ENCODE measurements around the gene RTP5.

RTP5 gene

DNA sequence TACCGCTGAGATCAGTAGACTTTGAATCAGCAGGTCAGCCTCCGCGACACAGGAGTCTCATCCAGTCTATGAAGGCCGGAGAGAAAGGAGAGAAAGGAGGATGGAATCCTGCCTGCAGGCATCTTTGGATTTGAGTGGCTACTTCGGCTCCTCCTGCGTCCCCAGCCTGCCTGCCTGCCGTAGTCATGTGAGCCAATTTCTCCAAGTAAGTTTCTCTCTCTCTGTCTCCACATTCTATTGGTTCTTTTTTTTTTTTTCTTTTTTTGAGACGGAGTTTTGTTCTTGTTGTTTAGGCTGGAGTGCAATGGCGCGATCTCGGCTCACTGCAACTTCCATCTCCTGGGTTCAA, 27.5 kb upstream of the RTP5 start:
- no peaks in the 10 kb centered on the region; a peak in 1 of 22 replicates for H4K20me1 ChIP-seq
- H3K27me3 ChIP-seq, result 0 out of 22 replicates have a peak, but pooled peaks cover 0 to 3% (median 0%) of the 10 kb centered on the region in 11 experiments
- TF ChIP-seq Cebpa-rat (IDR thresholded peaks at IDR 0.05), result no peak
- H3K4me1 ChIP-seq, result peaks cover 45 to 66% (median 62%) of the 10 kb centered on the region in 10 experiments
- H3K9me3 ChIP-seq (replicated peaks in 1 of 11), result no peaks in the 10 kb centered on the region
- H3K4me3 ChIP-seq, result no peak overlapping the region
- peak overlapping the region in 1 of 11 experiments; percentile 80; a peak in 3 of 22 replicates for H3K9ac ChIP-seq
- H3K27ac ChIP-seq, result peak overlapping the region in 6 of 11 experiments; percentile 70 to 90 (median 84); a peak in 7 of 22 replicates
- peak overlapping the region; percentile 82 to 99 (median 91); a peak in 17 of 22 replicates for H3K4me2 ChIP-seq
- no peaks in the 10 kb centered on the region for H3K36me3 ChIP-seq

DNA sequence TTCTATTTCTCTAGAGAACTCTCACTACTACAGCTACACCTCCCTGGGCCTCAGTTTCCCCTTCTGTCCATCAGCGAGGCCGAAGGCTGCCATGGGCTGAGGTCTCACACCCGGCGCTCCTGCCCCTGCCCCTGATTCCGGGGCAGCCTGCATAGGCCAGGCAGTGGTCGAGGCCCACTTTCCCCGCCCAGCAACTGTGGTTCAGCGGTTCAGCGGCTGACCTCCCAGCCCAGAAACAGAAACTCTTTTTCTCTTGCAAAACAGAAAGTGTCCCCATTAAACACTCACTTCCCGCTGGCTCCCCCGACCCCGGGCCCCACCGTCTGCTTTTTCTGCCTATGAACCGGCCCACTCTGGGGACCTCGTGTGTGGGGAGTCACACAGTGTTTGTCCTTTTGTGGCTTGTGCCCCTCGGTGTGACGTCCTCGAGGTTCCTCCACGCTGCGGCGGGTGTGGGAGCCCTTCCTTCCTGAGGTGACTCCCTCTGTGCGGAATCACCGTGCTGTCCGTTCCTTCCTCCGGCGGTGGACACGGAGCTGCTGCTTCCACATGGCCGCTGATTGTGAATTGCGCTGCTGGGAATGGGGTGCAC, 26.8 kb upstream of the RTP5 start:
- H3K27me3 ChIP-seq, result 0 out of 22 replicates have a peak, but pooled peaks cover 0 to 3% (median 0%) of the 10 kb centered on the region in 11 experiments
- H3K4me1 ChIP-seq, result peaks cover 45 to 66% (median 62%) of the 10 kb centered on the region in 10 experiments
- peak overlapping the region; percentile 82 to 99 (median 91) for H3K4me2 ChIP-seq
- H3K9me3 ChIP-seq (replicated peaks in 1 of 11), result no peaks in the 10 kb centered on the region
- H3K36me3 ChIP-seq, result no peaks in the 10 kb centered on the region
- no peaks in the 10 kb centered on the region; a peak in 1 of 22 replicates for H4K20me1 ChIP-seq
- peak overlapping the region in 8 of 10 experiments; percentile 29 to 62 (median 42); a peak in 15 of 20 replicates for H3K4me3 ChIP-seq
- TF ChIP-seq Cebpa-rat (IDR thresholded peaks at IDR 0.05), result no peak
- peak overlapping the region; percentile 55 to 86 (median 68); a peak in 21 of 22 replicates for H3K9ac ChIP-seq
- H3K27ac ChIP-seq, result peak overlapping the region; percentile 50 to 90 (median 74)

GRCh38 chr2:241843321-241844065, 26.0 kb upstream of the RTP5 start:
- Histone ChIP-seq H3K4me2 (peak overlapping the region; percentile 83 to 99 (median 93)), H3K27ac (peak overlapping the region; percentile 50 to 90 (median 74)), H3K4me3 (peak overlapping the region in 8 of 10 experiments; percentile 29 to 62 (median 44); a peak in 16 of 20 replicates)

DNA sequence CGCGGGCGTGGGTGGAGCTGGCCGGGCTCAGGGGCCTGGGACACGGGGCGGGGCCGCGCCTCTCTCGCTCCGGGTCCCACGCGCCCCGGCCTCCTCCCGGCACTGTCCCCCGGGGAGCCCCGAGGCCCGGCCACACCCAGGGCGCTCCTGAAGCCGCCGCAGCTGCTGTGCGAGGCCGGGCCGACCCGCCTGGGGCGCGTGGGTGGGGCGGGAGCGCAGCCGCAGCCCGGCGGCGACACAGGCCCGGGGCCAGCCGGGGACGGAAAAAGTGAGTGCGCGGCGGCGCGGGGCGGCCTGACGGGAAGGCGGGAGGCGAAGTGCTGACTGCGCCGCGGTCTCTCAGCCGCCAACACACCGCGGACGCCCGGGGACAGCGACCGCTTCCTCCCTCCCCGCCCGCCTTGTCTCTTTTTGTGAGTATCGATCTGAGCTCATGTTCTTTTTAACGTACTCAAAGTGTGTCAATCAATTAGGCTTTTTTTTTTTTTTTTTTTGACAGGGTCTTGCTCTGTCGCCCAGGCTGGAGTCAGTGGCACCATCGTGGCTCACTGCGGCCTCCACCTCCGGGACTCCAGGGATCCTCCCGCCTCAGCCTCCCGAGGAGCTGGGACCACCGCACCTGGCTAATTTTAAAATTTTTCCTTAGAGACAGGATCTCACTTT, 25.3 kb upstream of the RTP5 start:
- peak overlapping the region; percentile 43 to 66 (median 53) for H3K4me3 ChIP-seq
- no peak for TF ChIP-seq Cebpa-rat (IDR thresholded peaks at IDR 0.05)
- no peaks in the 10 kb centered on the region for H3K36me3 ChIP-seq
- peak overlapping the region; percentile 57 to 90 (median 72) for H3K27ac ChIP-seq
- no peaks in the 10 kb centered on the region for H3K9me3 ChIP-seq (replicated peaks in 1 of 11)
- 0 out of 22 replicates have a peak, but pooled peaks cover 0 to 3% (median 0%) of the 10 kb centered on the region in 11 experiments for H3K27me3 ChIP-seq
- H4K20me1 ChIP-seq, result no peaks in the 10 kb centered on the region; a peak in 1 of 22 replicates
- H3K9ac ChIP-seq, result peak overlapping the region; percentile 62 to 85 (median 78)
- H3K4me1 ChIP-seq, result peaks cover 45 to 66% (median 62%) of the 10 kb centered on the region in 10 experiments
- H3K4me2 ChIP-seq, result peak overlapping the region; percentile 81 to 95 (median 91)

More at GRCh38 chr2:241843321-241844065, 26.0 kb upstream of the RTP5 start:
- Histone ChIP-seq H3K9me3 (replicated peaks in 1 of 11) (no peaks in the 10 kb centered on the region), H4K20me1 (no peaks in the 10 kb centered on the region; a peak in 1 of 22 replicates), H3K4me1 (peaks cover 45 to 66% (median 62%) of the 10 kb centered on the region in 10 experiments), H3K9ac (peak overlapping the region; percentile 55 to 86 (median 68); a peak in 20 of 22 replicates), H3K27me3 (0 out of 22 replicates have a peak, but pooled peaks cover 0 to 3% (median 0%) of the 10 kb centered on the region in 11 experiments), H3K36me3 (no peaks in the 10 kb centered on the region)
- no peak for TF ChIP-seq Cebpa-rat (IDR thresholded peaks at IDR 0.05)

DNA sequence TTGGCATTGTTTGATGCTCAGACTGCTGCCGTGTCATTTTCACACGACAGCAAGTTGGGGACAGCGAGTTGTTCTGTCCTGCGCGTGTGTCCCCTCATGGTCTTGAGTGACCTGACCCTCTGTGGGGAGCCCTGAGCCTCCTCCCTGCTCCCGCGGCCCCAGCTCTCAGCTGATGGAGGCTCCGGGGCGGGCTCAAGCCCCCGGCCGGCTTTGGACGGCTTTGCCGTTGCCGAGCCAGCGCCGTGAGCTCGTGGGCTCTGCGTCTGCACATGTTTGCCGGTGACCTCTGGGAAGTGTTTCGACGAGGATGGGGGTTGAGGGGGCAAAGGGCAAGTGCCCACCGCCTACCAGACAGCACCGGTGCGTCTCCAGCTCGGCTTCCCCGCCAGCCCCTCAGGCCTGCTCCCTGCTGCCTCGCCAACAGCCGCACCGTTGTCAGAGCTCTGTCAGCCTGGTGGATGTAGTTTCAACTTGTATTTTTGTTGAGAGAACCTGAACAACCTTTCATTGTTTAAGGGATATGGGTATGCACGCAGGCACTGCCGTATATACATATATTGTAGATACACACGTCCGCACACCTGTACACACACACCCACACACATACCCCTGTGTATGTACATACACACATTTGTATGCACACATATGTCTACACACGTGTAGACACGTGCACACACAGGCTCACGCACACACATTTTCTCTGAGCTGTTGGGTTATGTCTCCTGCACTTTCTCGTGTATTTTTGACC, 24.5 kb upstream of the RTP5 start:
- Histone ChIP-seq H3K36me3 (peaks cover 0 to 2% (median 0%) of the 10 kb centered on the region in 11 experiments; a peak in 1 of 22 replicates), H3K4me2 (peak overlapping the region; percentile 81 to 95 (median 91)), H3K27me3 (0 out of 22 replicates have a peak, but pooled peaks cover 0 to 3% (median 0%) of the 10 kb centered on the region in 11 experiments), H3K9ac (peak overlapping the region in 10 of 11 experiments; percentile 72 to 85 (median 78); a peak in 20 of 22 replicates), H3K4me3 (peak overlapping the region in 9 of 10 experiments; percentile 43 to 66 (median 54); a peak in 17 of 20 replicates), H3K27ac (peak overlapping the region; percentile 57 to 90 (median 72); a peak in 19 of 22 replicates), H3K9me3 (replicated peaks in 1 of 11) (no peaks in the 10 kb centered on the region), H3K4me1 (peaks cover 45 to 63% (median 60%) of the 10 kb centered on the region in 10 experiments), H4K20me1 (peaks cover 0 to 7% (median 0%) of the 10 kb centered on the region in 11 experiments; a peak in 4 of 22 replicates)
- no peak for TF ChIP-seq Cebpa-rat (IDR thresholded peaks at IDR 0.05)

DNA sequence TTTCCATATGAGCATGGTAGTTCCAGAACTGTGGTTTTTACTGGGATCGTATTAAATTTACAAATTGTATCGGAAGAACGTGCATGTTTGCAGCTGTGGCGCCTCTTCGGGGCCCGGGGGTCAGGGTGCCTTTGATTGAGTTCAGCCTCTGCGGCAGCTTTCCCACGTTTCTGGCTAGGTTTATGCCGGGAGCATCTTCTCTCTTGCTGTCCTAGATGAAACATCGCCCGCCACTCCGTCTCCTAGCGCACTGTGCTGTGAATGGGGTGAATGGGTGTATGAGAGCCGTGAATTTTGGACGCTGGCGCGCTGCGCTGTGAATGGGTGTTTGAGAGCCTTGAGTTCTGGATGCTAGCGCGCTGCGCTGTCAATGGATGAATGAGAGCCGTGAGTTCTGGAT, 23.1 kb upstream of the RTP5 start:
- Histone ChIP-seq H3K4me3 (peak overlapping the region in 2 of 10 experiments; percentile 15 to 43; a peak in 2 of 20 replicates), H3K9ac (peak overlapping the region in 3 of 11 experiments; percentile 24 to 44 (median 35); a peak in 3 of 22 replicates), H4K20me1 (peaks cover 0 to 18% (median 0%) of the 10 kb centered on the region in 11 experiments; a peak in 7 of 22 replicates), H3K4me1 (peaks cover 40 to 52% (median 48%) of the 10 kb centered on the region in 10 experiments), H3K27ac (no peak overlapping the region), H3K4me2 (peak overlapping the region; percentile 3 to 95 (median 91); a peak in 17 of 22 replicates), H3K9me3 (replicated peaks in 1 of 11) (no peaks in the 10 kb centered on the region), H3K27me3 (0 out of 22 replicates have a peak, but pooled peaks cover 0 to 3% (median 0%) of the 10 kb centered on the region in 11 experiments), H3K36me3 (peaks cover 0 to 13% (median 0%) of the 10 kb centered on the region in 11 experiments; a peak in 5 of 22 replicates)
- no peak for TF ChIP-seq Cebpa-rat (IDR thresholded peaks at IDR 0.05)

- TF ChIP-seq Cebpa-rat (IDR thresholded peaks at IDR 0.05), result no peak
Observed at GRCh38 chr2:241848761-241849615, 20.5 kb upstream of the RTP5 start.

More at GRCh38 chr2:241848761-241849615, 20.5 kb upstream of the RTP5 start:
- Histone ChIP-seq H3K4me2 (no peak overlapping the region), H3K27me3 (0 out of 22 replicates have a peak, but pooled peaks cover 0 to 3% (median 0%) of the 10 kb centered on the region in 11 experiments), H3K4me1 (peaks cover 31 to 44% (median 37%) of the 10 kb centered on the region in 10 experiments), H3K27ac (no peak overlapping the region), H3K36me3 (peaks cover 0 to 28% (median 0%) of the 10 kb centered on the region in 11 experiments; a peak in 5 of 22 replicates), H3K9me3 (replicated peaks in 1 of 11) (no peaks in the 10 kb centered on the region), H4K20me1 (peaks cover 0 to 32% (median 0%) of the 10 kb centered on the region in 11 experiments; a peak in 7 of 22 replicates), H3K9ac (no peak overlapping the region), H3K4me3 (no peak overlapping the region)
